GM18499 (cell line): ENCODE data around the gene ALMS1.
"Not testable (repeated sequence)": the region's sequence is repeated elsewhere in the genome, so short reads cannot be mapped to it uniquely, and the experiment has no call there.

Experiments
- ATAC-seq: cut with Tn5 transposase; IDR thresholded peaks from one replicate; pipeline ENCODE4 v1.9.1; 2021; ENCODE audit warnings: moderate number of reproducible peaks; ENCODE audit not compliant: insufficient read depth, unreplicated experiment

ALMS1 gene

GRCh38 chr2:73494031-73494430 lies 108.4 kb downstream of the ALMS1 start:
- ATAC-seq, result no peak

GRCh38 chr2:73503992-73504570 lies 118.4 kb downstream of the ALMS1 start:
- ATAC-seq, result no peak

- not testable (repeated sequence) for ATAC-seq
Measured at GRCh38 chr2:73504850-73505249, 119.2 kb downstream of the ALMS1 start.

GRCh38 chr2:73510470-73510869 lies 124.8 kb downstream of the ALMS1 start:
- not testable (repeated sequence) for ATAC-seq

DNA sequence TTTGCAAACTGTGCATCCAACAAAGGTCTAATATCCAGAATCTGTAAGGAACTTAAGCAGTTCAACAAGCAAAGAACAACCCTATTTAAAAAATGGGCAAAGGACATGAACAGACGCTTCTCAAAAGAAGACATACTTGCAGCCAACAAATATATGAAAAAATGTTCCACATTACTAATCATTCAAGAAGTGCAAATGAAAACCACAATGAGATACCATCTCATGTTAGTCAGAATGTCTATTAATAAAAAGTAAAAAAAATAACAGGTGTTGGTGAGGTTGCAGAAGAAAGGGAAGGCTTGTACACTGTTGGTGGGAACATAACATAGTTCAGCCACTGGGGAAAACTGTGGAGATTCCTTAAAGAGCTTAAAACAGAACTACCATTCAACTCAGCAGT lies 130.4 kb downstream of the ALMS1 start:
- no peak for ATAC-seq

- ATAC-seq, result no peak
Measured at GRCh38 chr2:73528688-73529087, 143.1 kb downstream of the ALMS1 start.

- not testable (repeated sequence) for ATAC-seq
Measured at GRCh38 chr2:73530773-73531172, 145.1 kb downstream of the ALMS1 start.

GRCh38 chr2:73532381-73532780 lies 146.7 kb downstream of the ALMS1 start:
- no peak for ATAC-seq

DNA sequence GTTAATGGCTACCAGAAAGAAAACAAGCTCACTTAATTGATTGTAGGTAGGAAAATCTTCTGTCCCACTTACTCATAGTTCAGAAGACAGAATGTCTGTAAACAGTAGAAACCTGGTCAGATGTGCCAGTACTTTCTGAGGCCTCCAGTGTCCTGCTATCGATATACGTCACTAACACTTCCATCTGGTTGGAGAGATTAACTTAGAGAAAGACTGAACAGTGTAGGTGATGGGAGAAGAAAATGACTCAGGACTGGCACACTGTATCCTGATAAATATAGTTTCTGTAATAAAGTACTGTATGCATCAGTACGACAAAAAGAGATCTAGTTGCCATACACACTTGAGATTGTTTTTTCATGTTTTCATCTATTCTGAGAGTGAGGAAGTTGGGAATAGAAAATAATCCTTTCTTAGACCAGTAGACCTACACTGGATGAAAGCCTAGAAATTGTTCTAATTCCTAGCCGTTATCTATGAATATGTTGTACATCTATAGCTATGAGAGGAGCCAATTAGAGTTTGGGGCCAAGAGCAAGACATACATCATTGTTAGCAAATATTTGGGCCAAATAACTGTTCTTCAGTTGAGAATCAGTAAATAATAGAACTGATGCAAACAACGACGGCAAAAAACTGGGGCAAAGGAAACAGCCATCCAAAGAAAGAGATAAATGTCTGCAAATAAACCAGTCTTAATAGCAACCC lies 150.7 kb downstream of the ALMS1 start:
- no peak for ATAC-seq

GRCh38 chr2:73560875-73561274 lies 175.2 kb downstream of the ALMS1 start:
- ATAC-seq, result not testable (repeated sequence)

GRCh38 chr2:73561422-73561821 lies 175.8 kb downstream of the ALMS1 start:
- ATAC-seq, result no peak

- no peak for ATAC-seq
Measured at GRCh38 chr2:73564986-73565385, 179.3 kb downstream of the ALMS1 start.

DNA sequence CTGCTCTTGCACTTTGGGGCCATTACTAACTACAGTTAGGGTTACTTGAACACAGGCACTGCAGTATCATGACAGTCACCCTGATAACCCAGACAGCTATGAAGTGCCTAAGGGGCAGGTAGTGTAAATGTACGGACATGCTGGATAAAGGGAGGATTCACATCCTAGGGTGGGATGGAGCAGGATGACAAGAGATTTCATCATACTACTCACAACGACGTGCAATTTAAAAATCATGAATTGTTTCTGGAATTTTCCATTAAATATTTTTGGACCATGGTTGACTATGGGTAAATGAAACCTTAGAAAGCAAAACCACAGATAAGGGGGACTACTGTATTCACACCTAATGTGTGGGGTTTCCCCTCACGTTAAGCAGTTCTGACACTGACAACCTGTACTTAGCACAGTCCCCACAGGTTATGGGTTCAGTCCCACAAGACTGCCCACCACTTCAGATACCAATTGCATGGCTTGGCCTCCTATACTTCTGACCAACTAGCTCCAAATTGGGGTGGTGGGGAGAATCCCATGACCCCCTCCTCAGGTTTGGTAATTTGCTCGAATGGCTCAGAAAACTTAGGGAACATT lies 180.7 kb downstream of the ALMS1 start:
- ATAC-seq, result no peak

DNA sequence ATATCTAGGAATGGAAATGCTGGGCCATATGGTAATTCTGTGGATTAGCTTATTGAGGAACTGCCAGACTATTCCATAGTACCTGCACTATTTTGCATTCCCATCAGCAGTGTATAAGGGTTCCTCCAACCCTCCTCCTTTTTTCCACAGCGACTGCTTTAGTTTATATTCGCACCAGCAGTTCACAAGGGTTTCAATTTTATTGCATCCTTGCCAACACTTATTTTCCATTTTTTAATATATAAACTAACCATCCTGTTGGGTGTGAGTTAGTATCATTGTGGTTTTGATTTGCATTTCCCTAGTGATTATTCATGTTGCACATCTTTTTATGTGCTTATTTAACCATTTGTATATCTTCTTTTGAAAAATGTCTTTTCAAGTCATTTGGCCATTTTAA lies 189.6 kb downstream of the ALMS1 start:
- no peak for ATAC-seq

GRCh38 chr2:73582364-73582763 lies 196.7 kb downstream of the ALMS1 start:
- ATAC-seq, result no peak

- ATAC-seq, result no peak
Measured at GRCh38 chr2:73588177-73588576, 202.5 kb downstream of the ALMS1 start.

DNA sequence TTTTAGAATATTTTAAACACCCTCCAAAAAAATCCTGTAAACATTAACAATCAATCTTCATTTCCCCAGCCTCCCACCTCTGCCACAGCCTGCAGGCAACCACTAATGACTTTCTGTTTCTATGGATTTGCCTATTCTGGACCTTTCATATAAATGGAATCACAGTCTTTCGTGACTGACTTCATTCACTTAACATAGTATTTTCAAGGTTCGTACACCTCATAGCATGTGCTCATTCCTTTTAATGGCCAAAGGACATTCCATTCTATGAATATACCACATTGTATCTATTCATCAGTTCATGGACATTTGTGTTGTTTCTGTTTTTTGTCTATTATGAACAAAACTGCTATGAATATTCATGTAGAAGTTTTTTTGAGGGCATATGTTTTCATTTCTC lies 208.0 kb downstream of the ALMS1 start:
- no peak for ATAC-seq

GRCh38 chr2:73594251-73594650 lies 208.6 kb downstream of the ALMS1 start:
- ATAC-seq, result no peak

DNA sequence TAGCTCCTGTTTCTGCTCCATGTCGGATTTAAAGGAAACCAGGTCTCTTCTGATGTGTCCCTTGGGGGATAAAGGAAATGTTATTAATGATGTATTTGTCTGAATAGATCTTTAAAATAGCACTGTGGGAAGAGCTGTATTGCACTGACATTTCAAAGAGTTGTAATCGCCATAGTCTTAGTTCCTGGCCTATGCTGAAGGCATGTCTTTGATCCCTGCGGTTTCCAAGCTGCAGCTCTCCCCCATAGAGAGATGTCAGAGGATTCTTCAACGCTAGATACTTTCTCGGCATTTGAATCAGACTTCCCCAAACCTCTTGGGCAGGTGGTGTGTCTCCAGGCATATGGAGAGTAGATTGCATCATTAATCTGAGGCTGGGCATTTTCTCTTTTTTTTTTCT lies 216.1 kb downstream of the ALMS1 start:
- ATAC-seq, result no peak

GRCh38 chr2:73603099-73603588 lies 217.5 kb downstream of the ALMS1 start:
- ATAC-seq, result peak; percentile 74

- not testable (repeated sequence) for ATAC-seq
Measured at GRCh38 chr2:73604589-73604988, 219.0 kb downstream of the ALMS1 start.

GRCh38 chr2:73610111-73610510 lies 224.5 kb downstream of the ALMS1 start:
- ATAC-seq, result no peak
